Liver (tissue), 9 donors: ENCODE results near the gene GSK3B. TPM values are rescaled to one million over a fixed set of nuclear protein-coding genes. Genes with fewer than 3 reads are reported as not detected.

Experiments used
- DNase-seq: peaks from one replicate; pipeline ENCODE4 v3.0.0-alpha.2; 2017; ENCODE audit warnings: low spot score
- H3K27ac ChIP-seq, 2 donors: one replicate each; pipeline ENCODE4 v1.7.0; 2013; ENCODE audit warnings: inconsistent platforms in 2 of 2, low read length in 2 of 2, control low read depth in 1 of 2, low read depth in 1 of 2, mild to moderate bottlenecking in 1 of 2
- H3K27me3 ChIP-seq, 4 donors: one replicate each; pipeline versions ENCODE4 v1.6.1 to v1.7.0; 2013; ENCODE audit warnings: low read length in 3 of 4, inconsistent platforms in 1 of 4, mild to moderate bottlenecking in 1 of 4, moderate library complexity in 1 of 4; ENCODE audit not compliant: control insufficient read depth in 4 of 4, insufficient read depth in 4 of 4
- H3K36me3 ChIP-seq, 4 donors: one replicate each; pipeline versions ENCODE4 v1.6.1 to v1.7.0; 2013; ENCODE audit warnings: low read length in 3 of 4, mild to moderate bottlenecking in 3 of 4, low read depth in 1 of 4, moderate library complexity in 1 of 4; ENCODE audit not compliant: control insufficient read depth in 4 of 4, insufficient read depth in 3 of 4
- H3K4me1 ChIP-seq, 4 donors: one replicate each; pipeline versions ENCODE4 v1.6.1 to v1.7.0; 2013; ENCODE audit warnings: low read length in 3 of 4, mild to moderate bottlenecking in 3 of 4, moderate library complexity in 1 of 4; ENCODE audit not compliant: control insufficient read depth in 4 of 4, insufficient read depth in 4 of 4
- H3K4me3 ChIP-seq, 3 donors: one replicate each; pipeline versions ENCODE4 v1.6.1 to v1.7.0; 2013; ENCODE audit warnings: low read length in 3 of 3, control low read depth in 1 of 3, low read depth in 1 of 3, mild to moderate bottlenecking in 1 of 3
- H3K9ac ChIP-seq, 2 donors: one replicate each; pipeline ENCODE4 v1.7.0; 2013; ENCODE audit warnings: low read length in 2 of 2, mild to moderate bottlenecking in 2 of 2, moderate library complexity in 2 of 2, control low read depth in 1 of 2, low read depth in 1 of 2
- H3K9me3 ChIP-seq, 4 donors: one replicate each; pipeline versions ENCODE4 v1.6.1 to v1.7.0; 2013; ENCODE audit warnings: low read length in 3 of 4; ENCODE audit not compliant: control insufficient read depth in 4 of 4
- CTCF ChIP-seq: fragments of 150-350 bp; IDR thresholded peaks from 2 replicates; pipeline ENCODE4 v1.5.1; 2017; ENCODE audit warnings: improper control_type of control experiment, low read depth, low read length; ENCODE audit not compliant: missing input control
- EGR1 ChIP-seq, 2 donors: IDR thresholded peaks; 2 replicates each; pipeline ENCODE4 v1.6.1; 2016 to 2018; ENCODE audit warnings: antibody characterized with exemption in 2 of 2, low read depth in 2 of 2
- FOXA1 ChIP-seq: IDR thresholded peaks from 2 replicates; pipeline ENCODE4 v1.6.1; 2016; ENCODE audit warnings: antibody characterized with exemption
- FOXA2 ChIP-seq: IDR thresholded peaks from 2 replicates; pipeline ENCODE4 v1.6.1; 2016; ENCODE audit warnings: antibody characterized with exemption
- GABPA ChIP-seq, 2 donors: IDR thresholded peaks in 1 of 2; conservative IDR thresholded peaks in 1 of 2; 2 replicates each; pipeline ENCODE4 v1.6.1; 2016; ENCODE audit warnings: antibody characterized with exemption in 2 of 2, mild to moderate bottlenecking in 1 of 2, moderate library complexity in 1 of 2
- HNF4A ChIP-seq, 2 donors: conservative IDR thresholded peaks; 2 replicates each; pipeline ENCODE4 v1.6.1; 2016; ENCODE audit warnings: antibody characterized with exemption in 2 of 2, mild to moderate bottlenecking in 2 of 2
- HNF4G ChIP-seq: IDR thresholded peaks from 2 replicates; pipeline ENCODE4 v1.6.1; 2016; ENCODE audit warnings: antibody characterized with exemption
- JUND ChIP-seq, 2 donors: IDR thresholded peaks; 2 replicates each; pipeline ENCODE4 v1.6.1; 2016; ENCODE audit warnings: antibody characterized with exemption in 2 of 2
- MAX ChIP-seq: IDR thresholded peaks from 2 replicates; pipeline ENCODE4 v1.6.1; 2016; ENCODE audit warnings: antibody characterized with exemption
- NR2F2 ChIP-seq: IDR thresholded peaks from 2 replicates; pipeline ENCODE4 v1.6.1; 2016; ENCODE audit warnings: antibody characterized with exemption
- RAD21 ChIP-seq, 2 donors: IDR thresholded peaks; 2 replicates each; pipeline ENCODE4 v1.6.1; 2016; ENCODE audit warnings: antibody characterized with exemption in 2 of 2, mild to moderate bottlenecking in 2 of 2
- RXRA ChIP-seq, 2 donors: IDR thresholded peaks; 2 replicates each; pipeline ENCODE4 v1.6.1; 2017 to 2018; ENCODE audit warnings: antibody characterized with exemption in 2 of 2, mild to moderate bottlenecking in 1 of 2
- SP1 ChIP-seq: IDR thresholded peaks from 2 replicates; pipeline ENCODE4 v1.6.1; 2018; ENCODE audit warnings: antibody characterized with exemption, mild to moderate bottlenecking
- TAF1 ChIP-seq: conservative IDR thresholded peaks from 2 replicates; pipeline ENCODE4 v1.6.1; 2016; ENCODE audit warnings: antibody characterized with exemption, mild to moderate bottlenecking
- YY1 ChIP-seq: IDR thresholded peaks from 2 replicates; pipeline ENCODE4 v1.6.1; 2016; ENCODE audit warnings: antibody characterized with exemption, mild to moderate bottlenecking
- WGBS: extraction: QIAGEN DNeasy Blood & Tissue Kit; methylation state at CpG from one replicate; pipeline ENCODE4 v1.1.7; 2013; 5-methylcytosine and 5-hydroxymethylcytosine counted together
- polyA plus RNA-seq, 2 donors: library from polyadenylated mRNA; stranded (reverse) in 1 of 2; unstranded in 1 of 2; fragments of 200-250 nt in 1 of 2; fragments of >200 nt in 1 of 2; fragmentation: Nextera tagmentation in 1 of 2; extraction: Ambion mirVana in 1 of 2; gene quantifications; one replicate each; pipeline versions ENCODE4 v1.2.1 to v1.2.3, GENCODE V29; 2013 to 2015
- total RNA-seq, 2 donors: library from RNA; depleted of rRNA; stranded (reverse); fragments of >200 nt; gene quantifications; one replicate each; pipeline ENCODE4 v1.2.3, GENCODE V29; 2014
- TF ChIP-seq, protein P1 (sequence below): IDR thresholded peaks from 2 replicates; pipeline ENCODE4 v1.6.1; 2016; ENCODE audit warnings: antibody characterized with exemption, mild to moderate bottlenecking
- TF ChIP-seq, protein P2 (sequence below): IDR thresholded peaks from 2 replicates; pipeline ENCODE4 v1.6.1; 2016; ENCODE audit warnings: antibody characterized with exemption
- donor health status: healthy.
- donor health status: healthy.
- donor health status: healthy.
- donor health status: healthy.
- donor health status: healthy.

Gene GSK3B
- total and polyA plus RNA-seq, 4 donors: 10.5 to 20.8 (median 18.5) TPM

- no peaks in the 10 kb centered on the region for H3K4me1 ChIP-seq
- no peaks in the 10 kb centered on the region for H3K9me3 ChIP-seq
- H3K27me3 ChIP-seq: no peaks in the 10 kb centered on the region
- no peak overlapping the region for H3K9ac ChIP-seq
- TF ChIP-seq TAF1 (no peak), EGR1 (IDR thresholded peaks at IDR 0.05; ENCODE audit: low read depth in 2 of 2) (no peak), MAX (no peak), SP1 (no peak), GABPA (IDR thresholded peaks at IDR 0.05 in 1 of 2, conservative IDR thresholded peaks at IDR 0.05 in 1 of 2) (no peak), FOXA2 (no peak), CTCF (no peak), HNF4A (conservative IDR thresholded peaks at IDR 0.05) (no peak), RXRA (IDR thresholded peaks at IDR 0.05) (no peak), JUND (IDR thresholded peaks at IDR 0.05) (no peak), HNF4G (no peak)
- TF ChIP-seq, protein P1, sequence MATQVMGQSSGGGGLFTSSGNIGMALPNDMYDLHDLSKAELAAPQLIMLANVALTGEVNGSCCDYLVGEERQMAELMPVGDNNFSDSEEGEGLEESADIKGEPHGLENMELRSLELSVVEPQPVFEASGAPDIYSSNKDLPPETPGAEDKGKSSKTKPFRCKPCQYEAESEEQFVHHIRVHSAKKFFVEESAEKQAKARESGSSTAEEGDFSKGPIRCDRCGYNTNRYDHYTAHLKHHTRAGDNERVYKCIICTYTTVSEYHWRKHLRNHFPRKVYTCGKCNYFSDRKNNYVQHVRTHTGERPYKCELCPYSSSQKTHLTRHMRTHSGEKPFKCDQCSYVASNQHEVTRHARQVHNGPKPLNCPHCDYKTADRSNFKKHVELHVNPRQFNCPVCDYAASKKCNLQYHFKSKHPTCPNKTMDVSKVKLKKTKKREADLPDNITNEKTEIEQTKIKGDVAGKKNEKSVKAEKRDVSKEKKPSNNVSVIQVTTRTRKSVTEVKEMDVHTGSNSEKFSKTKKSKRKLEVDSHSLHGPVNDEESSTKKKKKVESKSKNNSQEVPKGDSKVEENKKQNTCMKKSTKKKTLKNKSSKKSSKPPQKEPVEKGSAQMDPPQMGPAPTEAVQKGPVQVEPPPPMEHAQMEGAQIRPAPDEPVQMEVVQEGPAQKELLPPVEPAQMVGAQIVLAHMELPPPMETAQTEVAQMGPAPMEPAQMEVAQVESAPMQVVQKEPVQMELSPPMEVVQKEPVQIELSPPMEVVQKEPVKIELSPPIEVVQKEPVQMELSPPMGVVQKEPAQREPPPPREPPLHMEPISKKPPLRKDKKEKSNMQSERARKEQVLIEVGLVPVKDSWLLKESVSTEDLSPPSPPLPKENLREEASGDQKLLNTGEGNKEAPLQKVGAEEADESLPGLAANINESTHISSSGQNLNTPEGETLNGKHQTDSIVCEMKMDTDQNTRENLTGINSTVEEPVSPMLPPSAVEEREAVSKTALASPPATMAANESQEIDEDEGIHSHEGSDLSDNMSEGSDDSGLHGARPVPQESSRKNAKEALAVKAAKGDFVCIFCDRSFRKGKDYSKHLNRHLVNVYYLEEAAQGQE: no peak
- TF ChIP-seq, protein P2, sequence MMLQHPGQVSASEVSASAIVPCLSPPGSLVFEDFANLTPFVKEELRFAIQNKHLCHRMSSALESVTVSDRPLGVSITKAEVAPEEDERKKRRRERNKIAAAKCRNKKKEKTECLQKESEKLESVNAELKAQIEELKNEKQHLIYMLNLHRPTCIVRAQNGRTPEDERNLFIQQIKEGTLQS: no peak
- H3K4me3 ChIP-seq: no peak overlapping the region
- H3K27ac ChIP-seq: no peak overlapping the region
- 100% methylated on average over 1 of the region's 1 CpG for WGBS
- peaks cover 0 to 3% (median 0%) of the 10 kb centered on the region in 4 donors for H3K36me3 ChIP-seq
- no peak for DNase-seq
Measured at GRCh38 chr3:119939077-119939476, 155.2 kb downstream of the GSK3B start.

DNA sequence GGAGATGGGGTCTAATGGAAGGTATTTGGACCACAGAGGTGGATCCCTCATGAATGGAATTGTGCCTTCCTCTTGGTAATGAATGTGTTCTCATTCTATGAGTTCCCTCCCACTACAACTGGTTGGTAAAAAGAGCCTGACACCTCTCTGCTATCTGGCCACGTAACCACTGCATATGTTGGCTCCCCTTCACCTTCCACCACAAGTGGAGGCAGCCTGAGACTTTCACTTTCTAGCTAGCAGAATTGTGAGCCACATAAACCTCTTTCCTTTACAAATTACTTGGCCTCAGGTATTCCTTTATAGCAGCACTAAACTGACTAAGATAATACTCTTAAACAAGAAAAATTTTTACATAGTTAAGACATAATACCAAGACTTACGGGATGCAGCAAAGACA is 157.0 kb downstream of the GSK3B start:
- 86% methylated on average over 2 of the region's 2 CpGs for WGBS
- Histone ChIP-seq H3K4me3 (no peak overlapping the region), H3K36me3 (peaks cover 0 to 3% (median 0%) of the 10 kb centered on the region in 4 donors), H3K27ac (no peak overlapping the region), H3K4me1 (no peaks in the 10 kb centered on the region), H3K9ac (no peak overlapping the region), H3K27me3 (no peaks in the 10 kb centered on the region), H3K9me3 (no peaks in the 10 kb centered on the region)
- DNase-seq: no peak
- TF ChIP-seq HNF4A (conservative IDR thresholded peaks at IDR 0.05) (no peak), RXRA (IDR thresholded peaks at IDR 0.05) (no peak), EGR1 (IDR thresholded peaks at IDR 0.05; ENCODE audit: low read depth in 2 of 2) (no peak), JUND (IDR thresholded peaks at IDR 0.05) (no peak), NR2F2 (no peak), SP1 (no peak), FOXA1 (no peak), HNF4G (no peak), RAD21 (IDR thresholded peaks at IDR 0.05) (no peak), TAF1 (no peak), YY1 (no peak), FOXA2 (no peak), GABPA (IDR thresholded peaks at IDR 0.05 in 1 of 2, conservative IDR thresholded peaks at IDR 0.05 in 1 of 2) (no peak), CTCF (no peak)
